Spleen (tissue), 11 donors: ENCODE data around the gene BLZF1. TPM values are rescaled to one million over a fixed set of nuclear protein-coding genes. Genes with fewer than 3 reads are reported as not detected.
"Not testable (repeated sequence)": the region's sequence is repeated elsewhere in the genome, so short reads cannot be mapped to it uniquely, and the experiment has no call there.

Experiments
- DNase-seq: peaks from one replicate; pipeline ENCODE4 v3.0.0-alpha.2; 2020
- H3K27ac ChIP-seq, 8 donors: fragments of 200-600 bp; sonication (generic) in 7 of 8; 1 replicate in 4 of 8; 2 replicates in 4 of 8; pipeline versions ENCODE4 v1.5.0 to v1.8.0; 2016 to 2021; ENCODE audit warnings: inconsistent platforms in 4 of 8, mild to moderate bottlenecking in 4 of 8, moderate library complexity in 1 of 8
- H3K27me3 ChIP-seq, 7 donors: fragments of 200-600 bp; sonication (generic) in 6 of 7; replicated peaks in 1 of 7; 1 replicate in 4 of 7; 2 replicates in 3 of 7; pipeline versions ENCODE4 v1.5.0 to v1.8.0; 2016 to 2021; ENCODE audit warnings: inconsistent platforms in 3 of 7, mild to moderate bottlenecking in 1 of 7
- H3K36me3 ChIP-seq, 6 donors: fragments of 200-600 bp; sonication (generic) in 5 of 6; 1 replicate in 4 of 6; 2 replicates in 2 of 6; pipeline versions ENCODE4 v1.5.0 to v1.8.0; 2016 to 2021; ENCODE audit warnings: inconsistent platforms in 2 of 6
- H3K4me1 ChIP-seq, 6 donors: fragments of 200-600 bp; sonication (generic) in 5 of 6; 1 replicate in 3 of 6; 2 replicates in 3 of 6; pipeline versions ENCODE4 v1.5.0 to v1.8.0; 2016 to 2021; ENCODE audit warnings: inconsistent platforms in 3 of 6
- H3K4me3 ChIP-seq, 8 donors: fragments of 200-600 bp; sonication (generic) in 7 of 8; 1 replicate in 4 of 8; 2 replicates in 4 of 8; pipeline versions ENCODE4 v1.5.0 to v1.8.0; 2016 to 2021; ENCODE audit warnings: inconsistent platforms in 4 of 8, mild to moderate bottlenecking in 4 of 8, moderate library complexity in 2 of 8
- H3K9me3 ChIP-seq, 8 donors: fragments of 200-600 bp; sonication (generic) in 7 of 8; 1 replicate in 4 of 8; 2 replicates in 4 of 8; pipeline versions ENCODE4 v1.5.0 to v1.8.0; 2016 to 2021; ENCODE audit warnings: inconsistent platforms in 4 of 8
- CTCF ChIP-seq, 11 experiments: fragments of 200-600 bp in 7 of 11; fragments of 450-650 bp in 4 of 11; sonication (generic) in 4 of 11; IDR thresholded peaks in 8 of 11; conservative IDR thresholded peaks in 3 of 11; 1 replicate in 7 of 11; 2 replicates in 4 of 11; pipeline versions ENCODE4 v1.4.0 to v1.8.0; 2016 to 2021; ENCODE audit warnings: antibody characterized with exemption in 11 of 11, inconsistent platforms in 4 of 11, mild to moderate bottlenecking in 1 of 11
- POLR2A ChIP-seq, 3 donors: fragments of 450-650 bp; IDR thresholded peaks; one replicate each; pipeline ENCODE4 v1.5.1; 2017; ENCODE audit warnings: antibody characterized with exemption in 3 of 3, mild to moderate bottlenecking in 1 of 3
- POLR2AphosphoS5 ChIP-seq, 3 donors: sonication (generic); formaldehyde crosslinking; IDR thresholded peaks; one replicate each; pipeline ENCODE4 v1.5.1; 2017; ENCODE audit warnings: antibody characterized with exemption in 3 of 3
- WGBS, 5 donors: extraction: QIAGEN DNeasy Blood & Tissue Kit in 3 of 5; methylation state at CpG; one replicate each; pipeline versions ENCODE4 v1.1.5 to v1.1.7; 2013 to 2018; 5-methylcytosine and 5-hydroxymethylcytosine counted together
- intact Hi-C: fragments of 100-400 bp; cut with DNase I; formaldehyde crosslinking; loops from one replicate; pipeline ENCODE4 v1.15.0; 2023; ENCODE audit warnings: low total_unique reads
- polyA plus RNA-seq, 3 donors: library from polyadenylated mRNA; stranded (reverse); fragments of 200-250 nt; gene quantifications; one replicate each; pipeline ENCODE4 v1.2.1, GENCODE V29; 2013
- total RNA-seq, 7 donors: library from RNA; depleted of rRNA in 3 of 7; stranded (reverse); fragments of >200 nt in 3 of 7; fragmentation: NEBNext Ultra II Directional in 4 of 7; extraction: Animal tissue kit (Norgen Biotek cat#: 25700) in 4 of 7; gene quantifications; one replicate each; pipeline versions ENCODE4 v1.1.0 to v1.2.1, GENCODE V29; 2016 to 2021
- donor health status: healthy with polysubstance abuse.
- donor health status: DM: no; HTN: no; CAD: no; lungs with moderate emphysema.
- donor health status: DM: no; HTN: no; CAD: no.
- donor health status: Bipolar disorder and iron deficiency.
- donor health status: healthy.
- donor health status: DM: no; HTN: no; CAD: no.
- donor health status: DM: yes; HTN: yes; CAD: no.

BLZF1 gene
- total and polyA plus RNA-seq, 10 donors: 5.6 to 33.8 (median 21.8) TPM

GRCh38 chr1:169327875-169328274, 40.1 kb upstream of the BLZF1 start:
- H3K27me3 ChIP-seq: no peaks in the 10 kb centered on the region
- H3K36me3 ChIP-seq: peaks cover 0 to 3% (median 0%) of the 10 kb centered on the region in 6 donors
- no peak overlapping the region for H3K27ac ChIP-seq
- 89 to 97% (median 92%) methylated on average over 2 of the region's 2 CpGs for WGBS, 5 donors
- peaks cover 0 to 37% (median 31%) of the 10 kb centered on the region in 8 donors for H3K9me3 ChIP-seq
- no peak for TF ChIP-seq CTCF (IDR thresholded peaks at IDR 0.05 in 8 of 11, conservative IDR thresholded peaks at IDR 0.05 in 3 of 11)
- TF ChIP-seq POLR2A (IDR thresholded peaks at IDR 0.05): no peak
- TF ChIP-seq POLR2AphosphoS5 (IDR thresholded peaks at IDR 0.05): no peak
- peaks cover 0 to 13% (median 0%) of the 10 kb centered on the region in 6 donors for H3K4me1 ChIP-seq
- no peak for DNase-seq
- H3K4me3 ChIP-seq: no peak overlapping the region
- intact Hi-C loops: no loop called here

DNA sequence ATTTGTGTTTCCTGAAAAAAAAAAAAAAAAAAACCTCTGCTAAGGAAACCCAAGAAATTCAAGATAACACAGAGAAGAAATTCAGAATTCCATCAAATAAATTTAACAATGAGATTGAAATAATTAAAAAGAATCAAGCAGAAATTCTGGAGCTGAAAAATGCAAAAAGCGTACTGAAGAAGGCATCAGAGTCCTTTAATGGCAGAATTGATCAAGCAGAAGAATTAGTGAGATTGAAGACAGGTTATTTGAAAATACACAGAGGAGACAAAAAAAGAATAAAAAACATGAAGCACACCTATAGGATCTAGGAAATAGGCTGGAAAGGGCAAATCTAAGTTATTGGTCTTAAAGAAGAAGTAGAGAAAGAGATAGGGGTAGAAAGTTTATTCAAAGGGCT, 38.6 kb upstream of the BLZF1 start:
- TF ChIP-seq POLR2A (IDR thresholded peaks at IDR 0.05) (no peak), POLR2AphosphoS5 (IDR thresholded peaks at IDR 0.05) (no peak), CTCF (IDR thresholded peaks at IDR 0.05 in 8 of 11, conservative IDR thresholded peaks at IDR 0.05 in 3 of 11) (no peak)
- Histone ChIP-seq H3K27ac (no peak overlapping the region), H3K36me3 (no peaks in the 10 kb centered on the region), H3K27me3 (no peaks in the 10 kb centered on the region), H3K4me1 (peaks cover 0 to 13% (median 0%) of the 10 kb centered on the region in 6 donors), H3K4me3 (no peak overlapping the region), H3K9me3 (peaks cover 0 to 37% (median 31%) of the 10 kb centered on the region in 8 donors)
- intact Hi-C loops: no loop called here
- 90 to 98% (median 96%) methylated on average over 1 of the region's 1 CpG for WGBS, 5 donors
- no peak for DNase-seq

DNA sequence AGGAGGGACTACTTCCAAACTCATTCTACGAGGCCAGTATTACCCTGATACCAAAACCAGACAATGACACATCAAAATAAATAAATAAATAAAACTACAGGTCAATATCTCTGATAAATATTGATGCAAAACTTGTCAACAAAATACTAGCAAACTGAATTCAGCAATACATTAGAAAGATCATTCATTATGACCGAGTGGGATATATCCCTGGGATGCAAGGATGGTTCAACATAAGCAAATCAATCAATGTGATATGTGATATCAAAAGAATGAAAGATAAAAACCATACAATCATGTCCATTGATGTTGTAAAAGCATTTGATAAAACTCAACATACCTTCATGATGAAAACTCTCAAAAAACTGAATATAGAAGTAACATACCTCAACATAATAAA, 37.1 kb upstream of the BLZF1 start:
- Histone ChIP-seq H3K36me3 (peaks cover 0 to 10% (median 0%) of the 10 kb centered on the region in 6 donors), H3K4me3 (no peak overlapping the region), H3K27ac (no peak overlapping the region), H3K9me3 (peaks cover 0 to 47% (median 33%) of the 10 kb centered on the region in 8 donors), H3K27me3 (no peaks in the 10 kb centered on the region), H3K4me1 (peaks cover 0 to 13% (median 0%) of the 10 kb centered on the region in 6 donors)
- no peak for DNase-seq
- intact Hi-C loops: no loop called here
- no peak for TF ChIP-seq POLR2AphosphoS5 (IDR thresholded peaks at IDR 0.05)
- TF ChIP-seq CTCF (IDR thresholded peaks at IDR 0.05 in 8 of 11, conservative IDR thresholded peaks at IDR 0.05 in 3 of 11): no peak
- 91 to 100% (median 93%) methylated on average over 2 of the region's 2 CpGs for WGBS, 5 donors

DNA sequence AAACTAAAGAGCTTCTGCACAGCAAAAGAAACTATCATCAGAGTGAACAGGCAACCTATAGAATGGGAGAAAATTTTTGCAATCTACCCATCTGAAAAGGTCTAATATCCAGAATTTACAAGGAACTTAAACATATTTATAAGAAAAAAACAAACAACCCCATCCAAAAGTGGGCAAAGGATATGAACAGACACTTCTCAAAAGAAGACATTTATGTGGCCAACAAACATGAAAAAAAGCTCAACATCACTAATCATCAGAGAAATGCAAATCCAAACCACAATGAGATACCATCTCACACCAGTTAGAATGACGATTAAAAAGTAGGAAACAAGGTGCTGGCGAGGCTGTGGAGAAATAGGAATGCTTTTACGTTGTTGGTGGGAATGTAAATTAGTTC, 33.3 kb upstream of the BLZF1 start:
- H3K27me3 ChIP-seq, intact Hi-C loops, H3K27ac ChIP-seq, DNase-seq, H3K4me3 ChIP-seq, H3K4me1 ChIP-seq: not testable (repeated sequence)
- Histone ChIP-seq H3K9me3 (peaks cover 0 to 43% (median 25%) of the 10 kb centered on the region in 8 donors), H3K36me3 (peaks cover 0 to 11% (median 0%) of the 10 kb centered on the region in 6 donors)
- WGBS, 5 donors: 87 to 92% (median 90%) methylated on average over 3 of the region's 3 CpGs

DNA sequence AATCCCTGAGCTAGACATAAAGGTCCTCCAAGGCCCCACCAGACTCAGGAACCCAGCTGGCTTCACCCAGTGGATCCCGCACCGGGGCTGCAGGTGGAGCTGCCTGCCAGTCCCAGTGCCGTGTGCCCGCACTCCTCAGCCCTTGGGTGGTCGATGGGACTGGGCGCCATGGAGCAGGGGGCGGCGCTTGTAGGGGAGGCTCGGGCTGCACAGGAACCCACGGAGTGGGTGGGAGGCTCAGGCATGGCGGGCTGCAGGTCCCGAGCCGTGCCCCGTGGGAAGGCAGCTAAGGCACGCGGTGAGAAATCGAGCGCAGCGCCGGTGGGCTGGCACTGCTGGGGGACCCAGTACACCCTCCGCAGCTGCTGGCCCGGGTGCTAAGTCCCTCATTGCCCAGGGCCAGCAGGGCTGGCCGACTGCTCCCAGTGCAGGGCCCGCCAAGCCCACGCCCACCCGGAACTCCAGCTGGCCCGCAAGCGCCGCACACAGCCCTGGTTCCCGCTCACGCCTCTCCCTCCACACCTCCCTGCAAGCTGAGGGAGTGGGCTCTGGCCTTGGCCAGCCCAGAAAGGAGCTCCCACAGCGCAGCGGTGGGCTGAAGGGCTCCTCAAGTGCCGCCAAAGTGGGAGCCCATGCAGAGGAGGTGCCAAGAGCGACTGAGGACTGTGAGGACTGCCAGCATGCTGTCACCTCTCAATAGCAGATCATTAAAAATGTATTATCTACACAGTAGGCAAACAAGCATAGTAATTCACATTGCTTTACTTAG, 30.9 kb upstream of the BLZF1 start:
- Histone ChIP-seq H3K9me3 (peaks cover 0 to 19% (median 3%) of the 10 kb centered on the region in 8 donors), H3K36me3 (peaks cover 0 to 11% (median 0%) of the 10 kb centered on the region in 6 donors)
- H3K27me3 ChIP-seq, H3K27ac ChIP-seq, H3K4me1 ChIP-seq, intact Hi-C loops, H3K4me3 ChIP-seq: not testable (repeated sequence)
- 95 to 98% (median 97%) methylated on average over 21 to 35 of the region's 35 CpGs for WGBS, 5 donors
- peak; percentile 71 for DNase-seq
